Measurements from ENCODE around the gene GTPBP6.
A peak's percentile ranks its signal among the peaks of the same experiment; 100 is the strongest.

GTPBP6 gene

DNA sequence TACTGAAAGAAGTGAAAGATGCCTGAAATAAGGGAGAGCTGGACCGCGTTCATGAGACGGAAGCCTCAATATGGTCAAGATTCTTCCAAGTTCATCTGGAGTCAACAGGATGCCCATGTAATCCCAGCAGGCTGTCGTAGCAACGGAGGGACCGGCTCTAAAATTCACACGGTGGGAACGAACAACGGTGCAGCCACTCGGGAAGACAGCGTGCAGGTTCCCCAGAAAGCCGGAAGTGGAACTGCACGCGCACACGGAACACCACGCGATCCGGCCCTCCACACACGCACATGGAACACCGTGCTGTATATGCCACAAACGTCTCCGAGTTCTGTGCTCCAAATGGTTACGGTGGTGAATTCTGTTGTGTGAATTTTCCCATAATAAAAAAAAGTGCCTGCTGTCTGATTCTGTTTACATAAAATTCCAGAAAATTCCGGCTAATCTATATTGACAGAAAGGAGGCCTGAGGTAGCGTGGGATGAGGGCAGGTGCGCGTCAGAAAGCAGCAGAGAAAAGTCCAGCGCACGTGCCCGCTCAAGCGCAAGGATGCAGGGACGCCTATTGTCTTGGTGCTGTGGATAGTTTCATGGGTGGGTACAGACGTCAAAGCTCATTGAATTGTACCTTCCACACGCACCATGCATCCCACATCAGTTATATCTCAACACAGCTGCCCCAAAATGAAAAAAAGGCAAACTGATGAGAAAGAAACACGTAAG, 36.9 kb upstream of the GTPBP6 start:
- H3K27me3 ChIP-seq (ENCODE audit: control insufficient read depth in 1 of 2, insufficient read depth in 1 of 2, low read length in 2 of 2), result no peaks in the 10 kb centered on the region
- no peak overlapping the region for H3K27ac ChIP-seq (ENCODE audit: low read length, poor library complexity, severe bottlenecking)
- WGBS, result 95% methylated on average over 29 of the region's 35 CpGs
- H3K79me1 ChIP-seq (replicated peaks; ENCODE audit: low read length, poor library complexity, severe bottlenecking), result peaks cover 20% of the 10 kb centered on the region
- no peak overlapping the region for H3K9ac ChIP-seq (ENCODE audit: low read length)
- H2AK5ac ChIP-seq (ENCODE audit: low read length, severe bottlenecking), result no peak overlapping the region
- DNase-seq, result no peak
- no peak overlapping the region for H3K18ac ChIP-seq (ENCODE audit: low read depth in 1 of 2, low read length in 2 of 2)
- H3K4ac ChIP-seq (ENCODE audit: low read depth in 1 of 2, low read length in 2 of 2), result no peak overlapping the region
- peaks cover 7% of the 10 kb centered on the region for H3K4me1 ChIP-seq (ENCODE audit: control insufficient read depth, insufficient read depth, low read depth, low read length)
- no peak overlapping the region for H2BK15ac ChIP-seq (ENCODE audit: low read depth, poor library complexity, severe bottlenecking)
- no peak overlapping the region for H2BK120ac ChIP-seq (ENCODE audit: low read depth, low read length)
- H3K4me2 ChIP-seq (ENCODE audit: low read length, poor library complexity, severe bottlenecking), result no peak overlapping the region
- no peak overlapping the region for H3K14ac ChIP-seq (ENCODE audit: low read length in 2 of 2)
- H2BK12ac ChIP-seq (ENCODE audit: low read length in 2 of 2), result no peak overlapping the region
- H4K8ac ChIP-seq (ENCODE audit: low read length), result no peak overlapping the region
- no peak overlapping the region for H2BK5ac ChIP-seq (ENCODE audit: low read depth, low read length, poor library complexity, severe bottlenecking)
- H3K4me3 ChIP-seq (ENCODE audit: insufficient read depth in 1 of 2, low read depth in 1 of 2, low read length in 2 of 2), result no peak overlapping the region
- peaks cover 12% of the 10 kb centered on the region for H3K9me3 ChIP-seq (ENCODE audit: control insufficient read depth, low read length)
- H2AFZ ChIP-seq (ENCODE audit: low read depth, low read length), result no peak overlapping the region
- H4K91ac ChIP-seq (ENCODE audit: low read length), result no peak overlapping the region
- no peak overlapping the region for H3K23ac ChIP-seq (ENCODE audit: low read length in 2 of 2)
- H3K36me3 ChIP-seq (ENCODE audit: control insufficient read depth in 1 of 2, insufficient read depth in 2 of 2, low read depth in 1 of 2, low read length in 2 of 2), result peaks cover 11 to 36% of the 10 kb centered on the region in 2 experiments

DNA sequence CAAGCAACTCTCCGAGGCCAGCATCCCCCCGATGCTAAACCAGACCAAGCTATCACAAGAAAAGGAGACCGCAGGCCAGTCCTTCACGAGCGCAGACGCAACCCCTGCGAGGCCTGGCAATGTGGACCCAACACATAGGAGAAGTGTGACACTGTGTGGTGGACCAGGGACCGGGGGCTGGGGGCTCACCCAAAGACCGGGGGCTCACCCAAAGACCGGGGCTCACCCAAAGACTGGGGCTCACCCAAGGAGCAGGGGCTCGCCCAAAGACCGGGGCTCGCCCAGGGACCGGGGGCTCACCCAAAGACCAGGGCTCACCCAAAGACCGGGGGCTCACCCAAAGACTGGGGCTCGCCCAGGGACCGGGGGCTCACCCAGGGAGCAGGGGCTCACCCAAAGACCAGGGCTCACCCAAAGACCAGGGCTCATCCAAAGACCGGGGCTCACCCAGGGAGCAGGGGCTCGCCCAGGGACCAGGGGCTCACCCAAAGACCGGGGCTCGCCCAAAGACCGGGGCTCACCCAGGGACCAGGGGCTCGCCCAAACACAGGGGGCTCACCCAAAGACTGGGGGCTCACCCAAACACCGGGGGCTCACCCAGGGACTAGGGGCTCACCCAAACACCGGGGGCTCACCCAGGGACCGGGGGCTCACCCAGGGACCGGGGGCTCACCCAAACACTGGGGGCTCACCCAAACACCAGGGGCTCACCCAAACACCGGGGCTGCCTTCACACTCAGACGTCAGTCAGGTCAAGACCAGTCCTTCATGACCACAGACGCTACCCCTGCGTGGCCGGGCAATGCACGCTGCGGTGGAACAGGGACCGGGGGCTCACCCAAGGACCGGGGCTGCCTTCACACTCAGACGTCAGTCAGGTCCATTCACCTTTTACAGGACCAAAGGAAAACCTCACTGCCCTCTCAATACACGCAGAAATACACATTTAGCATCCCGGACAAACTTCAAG, 35.3 kb upstream of the GTPBP6 start:
- H2BK12ac ChIP-seq (ENCODE audit: low read length in 2 of 2), result no peak overlapping the region
- H3K4me2 ChIP-seq (ENCODE audit: low read length, poor library complexity, severe bottlenecking), result no peak overlapping the region
- H3K4me1 ChIP-seq (ENCODE audit: control insufficient read depth, insufficient read depth, low read depth, low read length), result peaks cover 10% of the 10 kb centered on the region
- no peak overlapping the region for H4K91ac ChIP-seq (ENCODE audit: low read length)
- no peak overlapping the region for H2BK15ac ChIP-seq (ENCODE audit: low read depth, poor library complexity, severe bottlenecking)
- H2BK5ac ChIP-seq (ENCODE audit: low read depth, low read length, poor library complexity, severe bottlenecking), result no peak overlapping the region
- no peak for DNase-seq
- peaks cover 22% of the 10 kb centered on the region for H3K79me1 ChIP-seq (replicated peaks; ENCODE audit: low read length, poor library complexity, severe bottlenecking)
- H2AFZ ChIP-seq (ENCODE audit: low read depth, low read length), result no peak overlapping the region
- no peak overlapping the region for H4K8ac ChIP-seq (ENCODE audit: low read length)
- H3K23ac ChIP-seq (ENCODE audit: low read length in 2 of 2), result no peak overlapping the region
- WGBS, result 95% methylated on average over 39 of the region's 39 CpGs
- no peak overlapping the region for H3K9ac ChIP-seq (ENCODE audit: low read length)
- no peaks in the 10 kb centered on the region for H3K27me3 ChIP-seq (ENCODE audit: control insufficient read depth in 1 of 2, insufficient read depth in 1 of 2, low read length in 2 of 2)
- H2AK5ac ChIP-seq (ENCODE audit: low read length, severe bottlenecking), result no peak overlapping the region
- H3K14ac ChIP-seq (ENCODE audit: low read length in 2 of 2), result no peak overlapping the region
- H3K27ac ChIP-seq (ENCODE audit: low read length, poor library complexity, severe bottlenecking), result no peak overlapping the region
- no peaks in the 10 kb centered on the region for H3K9me3 ChIP-seq (ENCODE audit: control insufficient read depth, low read length)
- peaks cover 2 to 33% of the 10 kb centered on the region in 2 experiments for H3K36me3 ChIP-seq (ENCODE audit: control insufficient read depth in 1 of 2, insufficient read depth in 2 of 2, low read depth in 1 of 2, low read length in 2 of 2)
- no peak overlapping the region for H3K4ac ChIP-seq (ENCODE audit: low read depth in 1 of 2, low read length in 2 of 2)
- no peak overlapping the region for H2BK120ac ChIP-seq (ENCODE audit: low read depth, low read length)
- H3K4me3 ChIP-seq (ENCODE audit: insufficient read depth in 1 of 2, low read depth in 1 of 2, low read length in 2 of 2), result no peak overlapping the region
- no peak overlapping the region for H3K18ac ChIP-seq (ENCODE audit: low read depth in 1 of 2, low read length in 2 of 2)

DNA sequence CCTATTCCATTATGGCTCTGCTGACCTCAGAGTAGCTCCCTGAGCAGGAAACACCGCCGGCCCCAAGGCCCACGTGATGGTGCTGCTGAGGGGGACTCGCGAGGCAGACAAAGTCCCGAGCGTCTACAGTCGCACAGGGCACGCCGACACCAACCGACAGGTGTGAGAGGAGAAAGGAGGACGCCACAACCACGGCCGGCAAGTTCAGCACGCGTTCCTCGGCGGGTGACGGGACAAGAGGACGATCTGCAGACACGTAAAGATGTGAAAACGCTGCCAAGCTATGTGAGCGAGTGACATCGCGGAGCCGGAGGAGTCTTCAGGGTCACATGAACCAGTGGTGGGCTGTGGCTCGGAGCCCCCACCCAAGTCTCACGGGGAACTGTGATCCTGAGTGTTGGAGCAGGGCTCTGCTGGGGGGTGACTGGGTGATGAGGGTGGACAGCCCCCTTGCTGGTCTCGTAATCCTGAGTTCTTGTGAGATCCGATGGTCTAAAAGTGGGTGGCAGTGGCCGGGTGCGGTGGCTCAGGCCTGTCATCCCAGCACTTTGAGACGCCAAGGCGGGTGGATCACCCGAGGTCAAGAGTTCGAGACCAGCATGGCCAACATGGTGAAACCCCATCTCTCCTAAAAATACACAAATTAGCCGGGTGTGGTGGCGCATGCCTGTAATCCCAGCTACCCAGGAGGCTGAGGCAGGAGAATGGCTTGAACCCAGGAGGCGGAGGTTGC, 34.2 kb upstream of the GTPBP6 start:
- Histone ChIP-seq H3K27ac (ENCODE audit: low read length, poor library complexity, severe bottlenecking) (no peak overlapping the region), H2AFZ (ENCODE audit: low read depth, low read length) (no peak overlapping the region), H2BK15ac (ENCODE audit: low read depth, poor library complexity, severe bottlenecking) (no peak overlapping the region), H4K8ac (ENCODE audit: low read length) (no peak overlapping the region), H2BK12ac (ENCODE audit: low read length in 2 of 2) (no peak overlapping the region), H3K27me3 (ENCODE audit: control insufficient read depth in 1 of 2, insufficient read depth in 1 of 2, low read length in 2 of 2) (no peaks in the 10 kb centered on the region), H2BK120ac (ENCODE audit: low read depth, low read length) (no peak overlapping the region), H4K91ac (ENCODE audit: low read length) (no peak overlapping the region), H3K4ac (ENCODE audit: low read depth in 1 of 2, low read length in 2 of 2) (no peak overlapping the region), H2AK5ac (ENCODE audit: low read length, severe bottlenecking) (no peak overlapping the region), H3K4me2 (ENCODE audit: low read length, poor library complexity, severe bottlenecking) (no peak overlapping the region), H3K14ac (ENCODE audit: low read length in 2 of 2) (peak overlapping the region in 1 of 2 experiments; percentile 5), H3K4me1 (ENCODE audit: control insufficient read depth, insufficient read depth, low read depth, low read length) (peaks cover 11% of the 10 kb centered on the region), H2BK5ac (ENCODE audit: low read depth, low read length, poor library complexity, severe bottlenecking) (no peak overlapping the region), H3K9me3 (ENCODE audit: control insufficient read depth, low read length) (no peaks in the 10 kb centered on the region), H3K79me1 (replicated peaks; ENCODE audit: low read length, poor library complexity, severe bottlenecking) (peaks cover 19% of the 10 kb centered on the region), H3K9ac (ENCODE audit: low read length) (no peak overlapping the region), H3K4me3 (ENCODE audit: insufficient read depth in 1 of 2, low read depth in 1 of 2, low read length in 2 of 2) (no peak overlapping the region), H3K23ac (ENCODE audit: low read length in 2 of 2) (no peak overlapping the region), H3K36me3 (ENCODE audit: control insufficient read depth in 1 of 2, insufficient read depth in 2 of 2, low read depth in 1 of 2, low read length in 2 of 2) (peaks cover 2 to 23% of the 10 kb centered on the region in 2 experiments), H3K18ac (ENCODE audit: low read depth in 1 of 2, low read length in 2 of 2) (no peak overlapping the region)
- 97% methylated on average over 37 of the region's 39 CpGs for WGBS
- no peak for DNase-seq

Measured in mesenchymal stem cell (in vitro differentiated cells and primary cell).